SK-N-DZ (cell line): Measurements from ENCODE around the gene GYG2.
A peak's percentile ranks its signal among the peaks of the same experiment; 100 is the strongest.

Experiments used
- DNase-seq: peaks from one replicate; pipeline ENCODE4 v3.0.0-alpha.2; 2015; ENCODE audit warnings: low spot score

GYG2 gene

DNA sequence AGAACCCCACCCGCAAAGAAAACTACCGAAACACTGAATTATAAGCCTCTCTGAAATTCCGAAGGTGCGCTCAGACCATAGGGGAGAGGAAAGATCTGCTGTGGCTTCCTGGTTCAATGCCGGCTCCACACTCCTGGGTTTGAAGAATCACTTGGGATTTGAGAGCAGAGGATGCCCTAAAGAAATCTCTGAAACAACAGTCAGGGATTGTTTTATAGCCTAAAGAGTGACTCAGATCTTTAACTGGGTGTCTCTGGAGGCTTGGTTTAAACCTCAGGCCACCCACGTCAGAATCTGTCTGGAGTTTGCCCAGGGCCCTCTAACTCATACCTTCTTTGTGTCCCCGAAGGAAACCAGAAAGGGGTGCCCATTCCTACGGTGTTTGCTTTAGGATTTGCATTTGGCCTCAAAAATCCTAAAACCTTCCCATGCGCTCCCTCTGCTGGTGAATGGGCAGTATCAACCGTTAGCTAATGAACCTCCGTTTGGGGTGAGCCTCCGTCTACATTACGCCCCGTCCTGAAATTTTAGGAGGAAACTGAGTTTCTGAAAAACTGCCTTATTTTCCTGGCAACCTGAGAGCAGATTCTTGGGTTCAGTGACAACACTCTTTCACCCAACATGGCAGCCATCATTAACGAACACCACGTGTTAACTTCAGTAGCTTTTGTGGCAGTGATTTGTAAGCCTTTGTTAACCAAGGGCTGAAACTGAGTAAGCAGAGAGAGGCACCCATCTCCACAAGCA is 16.4 kb upstream of the GYG2 start:
- DNase-seq: peak; percentile 21

GRCh38 chrX:2817036-2817435 is 11.7 kb upstream of the GYG2 start:
- no peak for DNase-seq

GRCh38 chrX:2819345-2820135 is 9.2 kb upstream of the GYG2 start:
- no peak for DNase-seq

GRCh38 chrX:2820136-2820771 is 8.5 kb upstream of the GYG2 start:
- no peak for DNase-seq

- no peak for DNase-seq
These were observed 4.8 kb upstream of the GYG2 start for GRCh38 chrX:2823795-2824386.

GRCh38 chrX:2824886-2825285 is 3.8 kb upstream of the GYG2 start:
- DNase-seq: no peak

GRCh38 chrX:2828959-2829411 is 255 bp downstream of the GYG2 start:
- no peak for DNase-seq

GRCh38 chrX:2829469-2830246 is 928 bp downstream of the GYG2 start:
- no peak for DNase-seq

DNA sequence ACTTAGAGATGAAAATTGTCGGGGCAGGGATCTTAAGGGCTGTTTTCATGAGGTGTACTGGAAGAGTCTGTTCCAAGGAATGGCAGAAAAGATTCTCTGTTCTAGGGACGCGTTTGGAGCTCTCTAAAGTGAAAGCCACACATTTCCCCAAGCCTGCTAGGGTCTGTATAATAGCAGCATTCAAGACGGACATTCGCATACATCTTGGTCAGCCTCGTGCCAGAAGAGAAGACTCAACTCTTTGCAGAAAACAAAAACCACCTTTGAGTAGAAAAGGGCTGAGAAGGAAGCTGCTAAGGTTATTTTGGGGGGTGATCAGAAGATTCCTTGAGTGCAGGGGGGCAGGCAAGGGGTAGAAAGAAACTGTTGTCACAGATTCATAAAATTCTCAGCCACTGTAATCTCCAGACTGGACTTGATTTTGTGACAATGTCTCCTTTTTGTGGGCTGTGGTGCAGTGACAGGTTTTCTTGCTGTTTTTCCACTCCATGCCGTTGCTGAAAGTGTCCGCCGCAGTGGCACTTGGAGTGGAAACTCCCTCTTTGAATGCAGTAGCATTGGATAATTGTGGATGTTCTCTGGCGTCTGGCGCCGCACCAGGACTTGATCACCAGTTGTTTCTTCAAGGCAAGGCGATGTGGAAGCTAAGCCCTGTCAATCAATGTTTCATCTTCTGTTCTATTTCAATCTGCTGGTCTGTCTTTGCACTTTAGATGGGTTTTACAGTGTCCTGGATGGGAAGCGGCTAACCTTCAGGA is 2.9 kb downstream of the GYG2 start:
- no peak for DNase-seq

DNA sequence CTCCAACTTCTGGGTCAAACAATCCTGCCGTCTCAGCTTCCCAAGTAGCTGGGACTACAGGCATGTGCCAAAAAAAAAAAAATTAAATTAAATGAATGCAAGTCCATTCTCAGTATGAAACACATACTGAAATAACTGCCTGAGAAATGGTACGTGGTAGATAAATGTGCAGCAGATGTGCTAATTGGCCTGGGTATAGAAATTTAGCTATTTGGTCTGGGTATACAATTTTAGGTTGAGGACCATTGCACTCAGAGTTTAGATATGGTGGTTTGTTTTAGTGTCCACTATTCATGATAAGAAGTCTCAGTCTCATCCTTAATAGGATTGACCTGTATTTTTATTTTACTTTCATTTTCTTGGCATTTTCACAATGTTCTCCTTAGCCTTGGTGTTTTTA is 9.2 kb downstream of the GYG2 start:
- DNase-seq: no peak

- DNase-seq: no peak
These were observed 12.2 kb downstream of the GYG2 start for GRCh38 chrX:2840961-2841360.

DNA sequence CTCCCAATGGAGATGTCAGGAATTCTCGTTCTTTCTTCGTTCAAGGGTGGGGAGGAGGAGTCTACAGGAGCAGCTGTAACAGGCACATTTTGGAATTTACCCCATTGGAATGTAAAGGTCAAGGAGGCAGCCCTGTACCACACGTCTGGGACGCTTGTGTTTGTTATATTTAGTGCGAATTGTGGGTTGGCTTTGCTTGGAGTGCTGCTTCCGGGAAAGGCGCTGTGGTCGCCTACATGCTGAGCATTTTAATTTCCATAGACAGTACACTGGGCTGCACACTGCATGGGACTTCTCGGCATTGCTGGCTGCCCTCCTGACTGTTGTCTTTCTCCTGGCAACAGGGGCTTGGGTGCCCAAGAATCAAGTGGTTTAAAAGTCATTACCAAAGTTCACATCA is 12.8 kb downstream of the GYG2 start:
- DNase-seq: no peak

GRCh38 chrX:2846992-2847391 is 18.3 kb downstream of the GYG2 start:
- no peak for DNase-seq

GRCh38 chrX:2848871-2849301 is 20.2 kb downstream of the GYG2 start:
- no peak for DNase-seq

DNA sequence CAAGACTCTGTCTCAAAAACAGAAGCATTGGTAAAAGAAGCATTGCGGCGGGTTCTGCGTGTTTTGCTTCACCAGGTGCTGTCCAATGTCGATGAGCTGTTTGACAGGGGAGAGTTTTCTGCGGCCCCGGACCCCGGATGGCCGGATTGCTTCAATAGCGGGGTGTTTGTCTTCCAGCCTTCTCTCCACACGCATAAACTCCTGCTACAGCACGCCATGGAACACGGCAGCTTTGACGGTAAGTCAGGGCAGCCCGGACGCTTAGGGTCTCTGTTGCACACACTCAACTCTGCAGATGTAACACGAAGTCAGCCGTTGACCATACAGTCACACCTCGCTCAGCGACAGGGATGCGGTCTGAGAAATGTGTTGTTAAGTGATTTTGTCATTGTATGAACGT is 26.2 kb downstream of the GYG2 start:
- no peak for DNase-seq

- no peak for DNase-seq
These were observed 27.0 kb downstream of the GYG2 start for GRCh38 chrX:2855761-2856160.

- no peak for DNase-seq
These were observed 28.8 kb downstream of the GYG2 start for GRCh38 chrX:2857566-2857965.

DNA sequence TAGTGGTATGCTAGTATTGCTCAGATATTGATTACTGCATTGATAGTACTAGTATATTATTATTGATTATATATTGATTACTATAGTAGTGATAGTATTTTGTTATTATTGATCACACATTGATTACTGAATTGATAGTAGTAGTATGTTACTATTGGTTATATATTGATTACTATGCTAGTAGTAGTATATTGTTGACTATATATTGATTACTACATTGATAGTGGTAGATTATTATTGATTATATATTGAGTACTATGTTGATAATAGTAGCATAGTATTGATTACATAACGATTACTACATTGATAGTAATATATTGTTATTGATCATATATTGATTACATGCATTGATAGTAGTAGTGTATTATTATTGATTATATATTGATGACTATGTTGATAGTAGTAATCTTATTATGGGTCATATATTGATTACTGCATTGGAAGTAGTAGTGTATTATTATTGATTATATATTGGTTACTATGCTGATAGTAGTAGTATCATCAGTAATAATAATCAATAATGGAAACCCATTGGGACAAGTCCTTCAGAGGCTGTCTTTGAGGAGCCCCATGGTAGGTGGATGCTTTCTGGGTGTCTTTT is 30.6 kb downstream of the GYG2 start:
- no peak for DNase-seq

- DNase-seq: no peak
These were observed 33.7 kb downstream of the GYG2 start for GRCh38 chrX:2862404-2862803.

DNA sequence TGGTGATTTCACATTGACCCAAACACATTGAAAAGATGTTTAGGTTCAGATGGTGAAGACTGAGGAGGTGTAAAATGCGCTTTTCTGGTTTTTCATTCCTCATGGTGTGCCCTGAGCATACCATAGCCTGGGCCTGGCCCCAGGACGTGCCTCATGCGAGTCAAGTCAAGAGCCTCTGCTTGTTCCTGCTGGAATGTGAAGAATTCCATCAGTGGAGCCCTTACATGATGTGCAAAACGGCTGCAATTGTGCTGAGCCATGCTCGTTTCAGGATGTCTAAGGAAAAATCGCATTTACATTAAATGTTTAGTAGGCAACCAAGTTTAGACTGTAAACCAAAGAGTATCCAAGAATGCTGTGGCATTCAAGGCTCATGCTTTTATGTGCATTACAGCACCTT is 34.9 kb downstream of the GYG2 start:
- DNase-seq: no peak
